SU-DHL-6 (cell line): ENCODE measurements around the gene IFNW1.

ENCODE experiments used
- H2AFZ ChIP-seq: fragments of 200-600 bp; sonication (generic); 2 replicates; pipeline ENCODE4 v1.6.1; 2014; ENCODE audit warnings: low read depth, mild to moderate bottlenecking, moderate library complexity, mixed read lengths, antibody characterized with exemption, low read length; ENCODE audit not compliant: severe bottlenecking
- H3F3A ChIP-seq: fragments of 200-600 bp; shearing (Covaris generic); 2 replicates; pipeline ENCODE4 v1.6.0; 2016; ENCODE audit warnings: antibody characterized with exemption, mild to moderate bottlenecking; ENCODE audit not compliant: insufficient read depth
- H3K27ac ChIP-seq: fragments of 200-600 bp; sonication (generic); 2 replicates; pipeline ENCODE4 v1.5.1; 2016; ENCODE audit warnings: low read depth, mild to moderate bottlenecking, low read length, moderate library complexity, mixed read lengths
- H3K27me3 ChIP-seq: fragments of 200-600 bp; sonication (generic), shearing (Covaris generic); 2 replicates; pipeline ENCODE4 v1.6.0; 2014; ENCODE audit warnings: mild to moderate bottlenecking, low read length
- H3K36me3 ChIP-seq: fragments of 200-600 bp; sonication (generic); 2 replicates; pipeline ENCODE4 v1.6.1; 2014; ENCODE audit warnings: mild to moderate bottlenecking, low read length, mixed read lengths
- H3K4me2 ChIP-seq: fragments of 300-600, 200-600 bp; shearing (Covaris generic), sonication (generic); 2 replicates; pipeline ENCODE4 v1.6.0; 2014; ENCODE audit warnings: low read length, low read depth, mild to moderate bottlenecking; ENCODE audit not compliant: poor library complexity, severe bottlenecking
- H3K4me3 ChIP-seq: fragments of 200-600 bp; sonication (generic); 2 replicates; pipeline ENCODE4 v1.5.1; 2014; ENCODE audit warnings: antibody characterized with exemption, low read length, mild to moderate bottlenecking, mixed read lengths; ENCODE audit not compliant: insufficient read depth, poor library complexity, severe bottlenecking
- H3K79me2 ChIP-seq: fragments of 200-600 bp; sonication (generic); 2 replicates; pipeline ENCODE4 v1.6.1; 2014; ENCODE audit warnings: mild to moderate bottlenecking, low read length, moderate library complexity; ENCODE audit not compliant: insufficient read depth
- H3K9ac ChIP-seq: fragments of 200-600 bp; sonication (generic); 2 replicates; pipeline ENCODE4 v1.7.0; 2014; ENCODE audit warnings: mild to moderate bottlenecking, low read length
- H3K9me2 ChIP-seq: fragments of 200-600 bp; sonication (generic); replicated peaks from 2 replicates; pipeline ENCODE4 v1.6.1; 2014; ENCODE audit warnings: low read length; ENCODE audit not compliant: insufficient read depth
- H3K9me3 ChIP-seq: fragments of 200-600 bp; sonication (generic); 2 replicates; pipeline ENCODE4 v1.6.1; 2014; ENCODE audit warnings: low read length, mixed read lengths; ENCODE audit not compliant: insufficient read depth
- H4K20me1 ChIP-seq: fragments of 200-600 bp; sonication (generic); 2 replicates; pipeline ENCODE4 v1.6.1; 2014; ENCODE audit warnings: low read depth, mild to moderate bottlenecking, antibody characterized with exemption, low read length, moderate library complexity, mixed read lengths
- CTCF ChIP-seq: fragments of 200-600 bp; sonication (generic); IDR thresholded peaks from one replicate; pipeline ENCODE4 v1.5.1; 2017; ENCODE audit warnings: antibody characterized with exemption, mild to moderate bottlenecking, low read length, moderate library complexity; ENCODE audit not compliant: insufficient read depth, poor library complexity, severe bottlenecking
- EZH2phosphoT487 ChIP-seq: fragments of 200-600 bp; sonication (generic), shearing (Covaris generic); conservative IDR thresholded peaks from 2 replicates; pipeline ENCODE4 v1.6.1; 2018; ENCODE audit warnings: mild to moderate bottlenecking, antibody characterized with exemption, low read length, moderate library complexity, mixed read lengths

The IFNW1 gene

GRCh38 chr9:21160178-21160577, 18.5 kb upstream of the IFNW1 start:
- Histone ChIP-seq H3F3A (no peaks in the 10 kb centered on the region), H3K9me2 (no peaks in the 10 kb centered on the region), H4K20me1 (no peaks in the 10 kb centered on the region; the same call in 1 of the 2 replicates), H3K9me3 (no peaks in the 10 kb centered on the region), H3K4me3 (no peak overlapping the region), H3K27me3 (no peaks in the 10 kb centered on the region), H3K36me3 (no peaks in the 10 kb centered on the region), H2AFZ (no peak overlapping the region), H3K9ac (no peak overlapping the region), H3K27ac (no peak overlapping the region), H3K4me2 (no peak overlapping the region), H3K79me2 (no peaks in the 10 kb centered on the region)
- TF ChIP-seq CTCF (no peak), EZH2phosphoT487 (no peak)

- Histone ChIP-seq H4K20me1 (no peaks in the 10 kb centered on the region; the same call in 1 of the 2 replicates), H3F3A (no peaks in the 10 kb centered on the region), H3K9me3 (no peaks in the 10 kb centered on the region), H3K9me2 (no peaks in the 10 kb centered on the region), H3K4me3 (no peak overlapping the region), H3K27ac (no peak overlapping the region), H3K36me3 (no peaks in the 10 kb centered on the region), H3K79me2 (no peaks in the 10 kb centered on the region), H2AFZ (no peak overlapping the region), H3K4me2 (no peak overlapping the region), H3K27me3 (no peaks in the 10 kb centered on the region), H3K9ac (no peak overlapping the region)
- TF ChIP-seq CTCF = no peak
- no peak for TF ChIP-seq EZH2phosphoT487
These were observed 13.9 kb upstream of the IFNW1 start for GRCh38 chr9:21155501-21155900.

GRCh38 chr9:21154018-21154608, 12.5 kb upstream of the IFNW1 start:
- Histone ChIP-seq H3K36me3 (no peaks in the 10 kb centered on the region), H2AFZ (no peak overlapping the region), H3K9ac (no peak overlapping the region), H3K27ac (no peak overlapping the region), H3K4me3 (no peak overlapping the region), H3K9me3 (no peaks in the 10 kb centered on the region), H3K79me2 (no peaks in the 10 kb centered on the region), H3F3A (no peaks in the 10 kb centered on the region), H3K9me2 (no peaks in the 10 kb centered on the region), H3K4me2 (no peak overlapping the region), H4K20me1 (no peaks in the 10 kb centered on the region; the same call in 1 of the 2 replicates), H3K27me3 (no peaks in the 10 kb centered on the region)
- peak; percentile 23 for TF ChIP-seq CTCF
- no peak for TF ChIP-seq EZH2phosphoT487
